HepG2 (cell line): ENCODE results near the gene TMEM38A. TPM values are rescaled to one million over a fixed set of nuclear protein-coding genes. Genes with fewer than 3 reads are reported as not detected.

ENCODE experiments used
- ATAC-seq: fragments of 200-7000 bp; cut with Tn5 transposase; 3 replicates; pipeline ENCODE4 v1.9.1; 2020; ENCODE audit warnings: mild to moderate bottlenecking, moderate library complexity
- BruUV-seq: library from RNA; stranded (reverse); fragments of 400-500 nt; replicated peaks from 2 replicates; lab custom pipeline; 2021; lab: Mats Ljungman, UMichigan
- CTCF ChIA-PET: fragments of 300-600 bp; formaldehyde crosslinking; extraction: SDS; loops from one replicate; lab custom pipeline; 2021; ENCODE audit warnings: low total read pairs, inconsistent platforms, low intra/inter-chr PET ratio; lab: Yijun Ruan, JAX
- POLR2A ChIA-PET: fragments of 350-600 bp; sonication (Branson Sonifier 250); formaldehyde crosslinking; loops from one replicate; lab custom pipeline; 2020; ENCODE audit warnings: antibody characterized with exemption, inconsistent platforms; lab: Yijun Ruan, JAX
- DNase-seq: peaks from one replicate; pipeline ENCODE4 v3.0.0-alpha.2; 2015; ENCODE audit warnings: low spot score
- FAIRE-seq: peaks from 3 replicates; lab custom pipeline; 2011; peaks lifted over from hg19 to GRCh38; lab: Jason Lieb, UNC
- H2AFZ ChIP-seq: one replicate; pipeline ENCODE4 v1.6.1; 2011; ENCODE audit warnings: low read length, inconsistent platforms
- H3K27ac ChIP-seq: fragments of 300-600 bp; 3 replicates; pipeline ENCODE4 v1.8.0; 2011; ENCODE audit warnings: mixed run types, mild to moderate bottlenecking, mixed read lengths, low read length, inconsistent platforms; ENCODE audit not compliant: insufficient read depth; ENCODE audit errors: extremely low read length
- H3K27me3 ChIP-seq, 2 experiments: fragments of 200-600 bp in 1 of 2; 2 replicates in 1 of 2; 3 replicates in 1 of 2; pipeline versions ENCODE4 v1.6.0 to v1.8.0; 2011; ENCODE audit warnings: low read length in 2 of 2, mild to moderate bottlenecking in 2 of 2, moderate library complexity in 2 of 2, inconsistent platforms in 1 of 2; ENCODE audit not compliant: insufficient read depth in 2 of 2, control insufficient read depth in 1 of 2
- H3K36me3 ChIP-seq, 2 experiments: fragments of 200-600 bp in 1 of 2; replicated peaks in 1 of 2; 2 replicates in 1 of 2; 3 replicates in 1 of 2; pipeline versions ENCODE4 v1.5.1 to v1.8.0; 2011; ENCODE audit warnings: low read length in 2 of 2, inconsistent platforms in 1 of 2; ENCODE audit not compliant: insufficient read depth in 2 of 2, control insufficient read depth in 1 of 2
- H3K4me1 ChIP-seq: 2 replicates; pipeline ENCODE4 v1.5.1; 2012; ENCODE audit warnings: low read length, inconsistent platforms; ENCODE audit not compliant: insufficient read depth
- H3K4me2 ChIP-seq: 2 replicates; pipeline ENCODE4 v1.6.0; 2011; ENCODE audit warnings: low read depth, low read length, inconsistent platforms
- H3K4me3 ChIP-seq, 3 experiments: fragments of 200-600 bp in 1 of 3; sonication (generic), shearing (Covaris generic) in 1 of 3; replicated peaks in 1 of 3; 2 replicates each; pipeline ENCODE4 v1.5.1; 2011 to 2016; ENCODE audit warnings: low read length in 3 of 3, inconsistent platforms in 2 of 3, low read depth in 2 of 3, mild to moderate bottlenecking in 2 of 3, control low read depth in 1 of 3, mixed read lengths in 1 of 3; ENCODE audit not compliant: insufficient read depth in 1 of 3
- H3K79me2 ChIP-seq: one replicate; pipeline ENCODE4 v1.6.1; 2011; ENCODE audit warnings: low read length, inconsistent platforms; ENCODE audit not compliant: insufficient read depth
- H3K9ac ChIP-seq: 2 replicates; pipeline ENCODE4 v1.6.0; 2011; ENCODE audit warnings: mild to moderate bottlenecking, low read depth, low read length, inconsistent platforms; ENCODE audit not compliant: insufficient read depth
- H3K9me3 ChIP-seq: 2 replicates; pipeline ENCODE4 v1.5.1; 2012; ENCODE audit warnings: mild to moderate bottlenecking, low read length
- H4K20me1 ChIP-seq: 2 replicates; pipeline ENCODE4 v1.6.0; 2011; ENCODE audit warnings: inconsistent platforms, mild to moderate bottlenecking, low read length, moderate library complexity; ENCODE audit not compliant: insufficient read depth
- BCL6 ChIP-seq: IDR thresholded peaks from 2 replicates; pipeline ENCODE4 v1.6.1; 2016; ENCODE audit warnings: missing genetic modification reagents, missing compliant biosample characterization
- HDAC6 ChIP-seq: fragments of 200-600 bp; sonication (generic); IDR thresholded peaks from 2 replicates; pipeline ENCODE4 v1.7.0; 2017; ENCODE audit warnings: mild to moderate bottlenecking, antibody characterized with exemption, low read length, low read depth
- HOXA7 ChIP-seq: sonication (generic); formaldehyde crosslinking; IDR thresholded peaks from 2 replicates; pipeline ENCODE4 v1.8.1; 2022; ENCODE audit warnings: mild to moderate bottlenecking, missing genetic modification reagents, moderate library complexity
- KMT2A ChIP-seq: sonication (generic); formaldehyde crosslinking; IDR thresholded peaks from 2 replicates; pipeline ENCODE4 v1.4.0; 2020; ENCODE audit warnings: missing genetic modification reagents
- RAD51 ChIP-seq: fragments of 450-650 bp; IDR thresholded peaks from 2 replicates; pipeline ENCODE4 v1.6.1; 2016; ENCODE audit warnings: borderline replicate concordance
- TCF12 ChIP-seq, 2 experiments: fragments of 450-650 bp in 1 of 2; sonication (generic) in 1 of 2; formaldehyde crosslinking in 1 of 2; IDR thresholded peaks; 2 replicates each; pipeline versions ENCODE4 v1.6.1 to v1.8.0; 2017 to 2022; ENCODE audit warnings: antibody characterized with exemption in 1 of 2, mild to moderate bottlenecking in 1 of 2, missing genetic modification reagents in 1 of 2, moderate library complexity in 1 of 2
- ZNF224 ChIP-seq: sonication (generic); formaldehyde crosslinking; IDR thresholded peaks from 2 replicates; pipeline ENCODE4 v1.5.0; 2020; ENCODE audit warnings: mild to moderate bottlenecking, missing genetic modification reagents
- ZNF232 ChIP-seq: sonication (generic); formaldehyde crosslinking; IDR thresholded peaks from 2 replicates; pipeline ENCODE4 v1.4.0; 2020; ENCODE audit warnings: missing genetic modification reagents, borderline replicate concordance
- ZNF253 ChIP-seq: sonication (generic); formaldehyde crosslinking; IDR thresholded peaks from 2 replicates; pipeline ENCODE4 v1.8.0; 2022; ENCODE audit warnings: mild to moderate bottlenecking, missing genetic modification reagents, borderline replicate concordance
- WGBS: methylation state at CpG from one replicate; pipeline ENCODE4 v1.1.6; 2017; ENCODE audit warnings: low lambda C conversion rate; 5-methylcytosine and 5-hydroxymethylcytosine counted together
- in situ Hi-C: cut with HindIII; loops from 2 replicates; pipeline ENCODE4 v1.10.0; 2017; ENCODE audit warnings: low pct_unique_long_range_greater_than_20kb; ENCODE audit not compliant: extremely low pct_ligation_motif_present
- intact Hi-C: fragments of 100-400 bp; cut with micrococcal nuclease; formaldehyde crosslinking; loops from one replicate; pipeline ENCODE4 v1.10.0; 2022; ENCODE audit not compliant: unreplicated experiment
- polyA plus RNA-seq, 8 experiments: library from polyadenylated mRNA; depleted of rRNA in 3 of 8; stranded (reverse) in 7 of 8; unstranded in 1 of 8; fragments of >200 nt; fragmentation: Illumina TruSeq in 4 of 8; extraction: Trizol in 4 of 8; gene quantifications; 2 replicates each; pipeline versions ENCODE4 v1.2.1 to v1.2.3, GENCODE V29; 2011 to 2016; ENCODE audit warnings: low read depth in 4 of 8, missing spikeins in 1 of 8, mixed read lengths in 1 of 8; ENCODE audit not compliant: insufficient read depth in 1 of 8
- total RNA-seq, 5 experiments: library from RNA; depleted of rRNA; stranded (reverse); fragments of >200 nt; fragmentation: Illumina TruSeq; extraction: Trizol; gene quantifications; 2 replicates each; pipeline ENCODE4 v1.2.3, GENCODE V29; 2016; ENCODE audit warnings: low read depth in 1 of 5
- TF ChIP-seq, protein P1 (sequence below), 2 experiments: sonication (generic) in 1 of 2; formaldehyde crosslinking in 1 of 2; IDR thresholded peaks; 2 replicates each; pipeline versions ENCODE4 v1.5.1 to v1.6.1; 2011 to 2020; ENCODE audit warnings: borderline replicate concordance in 1 of 2, low read depth in 1 of 2, low read length in 1 of 2, mild to moderate bottlenecking in 1 of 2, missing genetic modification reagents in 1 of 2, moderate library complexity in 1 of 2
- TF ChIP-seq, protein P2 (sequence below): sonication (generic); formaldehyde crosslinking; IDR thresholded peaks from 2 replicates; pipeline ENCODE4 v1.4.0; 2020; ENCODE audit warnings: missing genetic modification reagents

The TMEM38A gene
- total and polyA plus RNA-seq, 2 of the 13 experiments (the other 11 are each of a cell fraction or from before 2014, with no cell fraction given) = 4.8 to 6.8 TPM

DNA sequence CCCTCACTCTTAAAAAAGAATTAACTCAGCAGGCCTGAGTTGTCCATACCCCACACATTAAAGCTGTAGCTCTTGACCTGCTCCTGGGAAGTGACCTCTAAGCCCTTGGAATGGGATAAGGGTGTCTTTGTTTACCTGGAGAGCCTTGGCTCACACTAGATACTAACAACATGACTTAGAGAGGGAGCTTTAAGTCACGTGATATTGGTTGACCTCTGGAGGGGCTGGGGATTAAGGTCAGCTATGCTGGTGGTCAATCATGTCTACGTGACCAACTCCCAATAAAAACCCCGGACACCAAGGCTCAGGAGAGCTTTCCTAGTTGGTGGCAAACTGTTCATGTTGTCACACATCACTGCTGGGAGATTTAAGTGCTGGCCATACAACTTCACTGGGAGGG, 61.7 kb downstream of the TMEM38A start:
- no peak overlapping the region for H3K4me3 ChIP-seq
- H3K4me2 ChIP-seq = no peak overlapping the region
- intact Hi-C loops = no loop called here
- no peak overlapping the region for H3K9ac ChIP-seq
- no peak for TF ChIP-seq ZNF224
- TF ChIP-seq RAD51 = peak; percentile 85
- TF ChIP-seq HOXA7 (CRISPR knock-in tag) = no peak
- TF ChIP-seq, protein P1, sequence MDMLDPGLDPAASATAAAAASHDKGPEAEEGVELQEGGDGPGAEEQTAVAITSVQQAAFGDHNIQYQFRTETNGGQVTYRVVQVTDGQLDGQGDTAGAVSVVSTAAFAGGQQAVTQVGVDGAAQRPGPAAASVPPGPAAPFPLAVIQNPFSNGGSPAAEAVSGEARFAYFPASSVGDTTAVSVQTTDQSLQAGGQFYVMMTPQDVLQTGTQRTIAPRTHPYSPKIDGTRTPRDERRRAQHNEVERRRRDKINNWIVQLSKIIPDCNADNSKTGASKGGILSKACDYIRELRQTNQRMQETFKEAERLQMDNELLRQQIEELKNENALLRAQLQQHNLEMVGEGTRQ (IDR thresholded peaks at IDR 0.05; ENCODE audit: low read depth, low read length) = peak; percentile 54; the same call in 1 of the 2 replicates
- TF ChIP-seq, protein P1 (CRISPR knock-in tag; IDR thresholded peaks at IDR 0.05; ENCODE audit: borderline replicate concordance) = no peak
- no peak for TF ChIP-seq TCF12 (IDR thresholded peaks at IDR 0.05)
- no peak for TF ChIP-seq TCF12 (CRISPR knock-in tag; IDR thresholded peaks at IDR 0.05)
- TF ChIP-seq, protein P2, sequence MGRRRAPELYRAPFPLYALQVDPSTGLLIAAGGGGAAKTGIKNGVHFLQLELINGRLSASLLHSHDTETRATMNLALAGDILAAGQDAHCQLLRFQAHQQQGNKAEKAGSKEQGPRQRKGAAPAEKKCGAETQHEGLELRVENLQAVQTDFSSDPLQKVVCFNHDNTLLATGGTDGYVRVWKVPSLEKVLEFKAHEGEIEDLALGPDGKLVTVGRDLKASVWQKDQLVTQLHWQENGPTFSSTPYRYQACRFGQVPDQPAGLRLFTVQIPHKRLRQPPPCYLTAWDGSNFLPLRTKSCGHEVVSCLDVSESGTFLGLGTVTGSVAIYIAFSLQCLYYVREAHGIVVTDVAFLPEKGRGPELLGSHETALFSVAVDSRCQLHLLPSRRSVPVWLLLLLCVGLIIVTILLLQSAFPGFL (CRISPR knock-in tag) = no peak
- no peak for TF ChIP-seq HDAC6
- no peak for TF ChIP-seq KMT2A
- no peak for TF ChIP-seq BCL6 (CRISPR knock-in tag)
- no peak for TF ChIP-seq ZNF253 (CRISPR knock-in tag)
- TF ChIP-seq ZNF232 (CRISPR knock-in tag) = no peak
- ChIA-PET POLR2A (no interaction called here), CTCF (no interaction called here)
- WGBS = 0% methylated on average over 1 of the region's 3 CpGs
- no peak overlapping the region for H2AFZ ChIP-seq
- DNase-seq = no peak
- FAIRE-seq = no peak
- in situ Hi-C loops = no loop called here
- H3K79me2 ChIP-seq = no peaks in the 10 kb centered on the region
- no peak overlapping the region for H3K27ac ChIP-seq
- no peaks in the 10 kb centered on the region for H3K27me3 ChIP-seq
- no peaks in the 10 kb centered on the region for H3K9me3 ChIP-seq
- no peaks in the 10 kb centered on the region for H4K20me1 ChIP-seq
- H3K4me1 ChIP-seq = no peaks in the 10 kb centered on the region
- no peaks in the 10 kb centered on the region for H3K36me3 ChIP-seq
- ATAC-seq = no peak
- BruUV-seq = no TSS peak
